Heart left ventricle (tissue), 16 donors: ENCODE results near the gene POC1A. TPM values are rescaled to one million over a fixed set of nuclear protein-coding genes. Genes with fewer than 3 reads are reported as not detected.

ENCODE experiments used
- ATAC-seq, 4 donors: fragments of 200-7000 bp; cut with Tn5 transposase; one replicate each; pipeline ENCODE4 v1.9.1; 2020 to 2022; ENCODE audit warnings: moderate library complexity in 4 of 4, mild to moderate bottlenecking in 3 of 4, moderate number of reproducible peaks in 1 of 4
- DNase-seq, 5 donors: peaks; one replicate each; pipeline ENCODE4 v3.0.0-alpha.2; 2020
- H3K27ac ChIP-seq, 12 donors: fragments of 200-600 bp; sonication (generic) in 4 of 12; one replicate each; pipeline versions ENCODE4 v1.5.0 to v1.8.0; 2016 to 2022; ENCODE audit warnings: mild to moderate bottlenecking in 2 of 12
- H3K27me3 ChIP-seq, 9 donors: fragments of 200-600 bp; sonication (generic) in 2 of 9; one replicate each; pipeline versions ENCODE4 v1.5.1 to v1.8.0; 2016 to 2022; ENCODE audit warnings: mild to moderate bottlenecking in 3 of 9
- H3K36me3 ChIP-seq, 9 donors: fragments of 200-600 bp; sonication (generic) in 2 of 9; one replicate each; pipeline versions ENCODE4 v1.5.0 to v1.8.0; 2018 to 2022; ENCODE audit warnings: mild to moderate bottlenecking in 2 of 9
- H3K4me1 ChIP-seq, 12 donors: fragments of 200-600 bp; sonication (generic) in 4 of 12; one replicate each; pipeline versions ENCODE4 v1.5.0 to v1.8.0; 2016 to 2022; ENCODE audit warnings: mild to moderate bottlenecking in 3 of 12
- H3K4me3 ChIP-seq, 12 donors: fragments of 200-600 bp; sonication (generic) in 4 of 12; one replicate each; pipeline versions ENCODE4 v1.5.0 to v1.8.0; 2017 to 2022; ENCODE audit warnings: mild to moderate bottlenecking in 9 of 12, moderate library complexity in 4 of 12
- H3K9me3 ChIP-seq, 12 donors: fragments of 200-600 bp; sonication (generic) in 4 of 12; one replicate each; pipeline versions ENCODE4 v1.5.0 to v1.8.0; 2016 to 2022; ENCODE audit warnings: mild to moderate bottlenecking in 1 of 12
- CTCF ChIP-seq, 12 donors: fragments of 200-600 bp; sonication (generic) in 4 of 12; IDR thresholded peaks; one replicate each; pipeline versions ENCODE4 v1.5.0 to v1.8.0; 2018 to 2022; ENCODE audit warnings: antibody characterized with exemption in 12 of 12, mild to moderate bottlenecking in 5 of 12
- POLR2A ChIP-seq, 2 donors: fragments of 450-650 bp; IDR thresholded peaks; one replicate each; pipeline ENCODE4 v1.6.1; 2017; ENCODE audit warnings: antibody characterized with exemption in 2 of 2, mild to moderate bottlenecking in 2 of 2, moderate library complexity in 2 of 2
- WGBS, 4 donors: extraction: QIAGEN DNeasy Blood & Tissue Kit in 2 of 4; methylation state at CpG; one replicate each; pipeline versions ENCODE4 v1.1.5 to v1.1.7; 2013 to 2018; 5-methylcytosine and 5-hydroxymethylcytosine counted together
- intact Hi-C, 10 donors: fragments of 100-400 bp; cut with DNase I; formaldehyde crosslinking; loops; one replicate each; pipeline versions ENCODE4 v1.11.1 to v1.14.2; 2022
- polyA plus RNA-seq, 2 donors: library from polyadenylated mRNA; stranded (reverse); fragments of 200-250 nt; gene quantifications; one replicate each; pipeline ENCODE4 v1.2.3, GENCODE V29; 2013
- total RNA-seq, 9 donors: library from RNA; depleted of rRNA in 2 of 9; stranded (reverse); fragments of >200 nt in 2 of 9; fragmentation: NEBNext Ultra II Directional in 3 of 9; extraction: Animal tissue kit (Norgen Biotek cat#: 25700) in 3 of 9; gene quantifications; one replicate each; pipeline versions ENCODE4 v1.1.0 to v1.2.4, GENCODE V29; 2016 to 2023
- donor health status: ischemic (EF 13 %, LVEDD 7.1; RV severe dilation, severe dysfunction).
- donor health status: healthy with polysubstance abuse.
- donor health status: DM: no; HTN: yes; CAD: no.
- donor health status: DM: no; HTN: no; CAD: no.
- donor health status: ischemic (EF 25% LVEDD 6.9; RV normal size, moderate dysfunction).
- donor health status: ischemic (EF 25% LVEDD 5.7; RV mildly dilated, moderate dysfunction).
- donor health status: healthy.
- donor health status: DM: yes; HTN: yes; CAD: no.
- donor health status: ischemic (EF 35%, LVEDD 5.7; RV mildly dilated, moderate dysfunction).
- donor health status: nonischemic (EF 11% LVEDD 7.7; RV severe dilation, severe dysfunction).
- donor health status: DM: yes; HTN: yes; CAD: no.
- donor health status: PGD.
- donor health status: ischemic (EF 29% LVEDD 5.4; RV normal size, mild dysfunction).
- donor health status: nonischemic (EF 23%, LVEDD 6.1; RV moderate dilation, normal function).

Gene POC1A
- total and polyA plus RNA-seq, 11 donors: 0.50 to 5.2 (median 1.4) TPM

DNA sequence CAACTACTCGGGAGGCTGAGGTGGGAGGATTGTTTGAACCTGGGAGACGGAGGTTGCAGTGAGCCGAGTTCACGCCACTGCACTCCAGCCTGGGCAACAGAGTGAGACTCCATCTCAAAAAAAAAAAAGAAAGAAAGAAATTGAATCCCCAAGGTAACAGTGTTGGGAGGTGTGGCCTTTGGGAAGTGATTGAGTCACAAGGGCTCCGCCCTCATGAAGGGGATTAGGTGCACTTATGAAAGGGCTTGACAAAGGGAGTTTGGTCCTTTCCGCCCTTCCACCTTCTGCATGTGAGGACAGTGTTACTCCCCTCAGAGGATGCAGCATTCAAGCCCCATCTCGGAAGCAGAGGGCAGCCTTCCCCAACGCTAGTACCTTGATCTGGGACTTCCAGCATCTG, 21.3 kb downstream of the POC1A start:
- no peak for DNase-seq
- ATAC-seq: no peak
- TF ChIP-seq POLR2A (IDR thresholded peaks at IDR 0.05): no peak
- TF ChIP-seq CTCF (IDR thresholded peaks at IDR 0.05): no peak
- 92 to 97% (median 96%) methylated on average over 8 of the region's 8 CpGs for WGBS, 4 donors
- H3K36me3 ChIP-seq: no peaks in the 10 kb centered on the region
- H3K4me1 ChIP-seq: peaks cover 0 to 25% (median 12%) of the 10 kb centered on the region in 12 donors
- no peaks in the 10 kb centered on the region for H3K9me3 ChIP-seq
- no peaks in the 10 kb centered on the region for H3K27me3 ChIP-seq
- no peak overlapping the region for H3K27ac ChIP-seq
- no peak overlapping the region for H3K4me3 ChIP-seq
- intact Hi-C loops: no loop called here

GRCh38 chr3:52132041-52132440, 22.2 kb downstream of the POC1A start:
- Histone ChIP-seq H3K27ac (no peak overlapping the region), H3K9me3 (no peaks in the 10 kb centered on the region), H3K4me1 (peaks cover 0 to 20% (median 11%) of the 10 kb centered on the region in 12 donors), H3K4me3 (no peak overlapping the region), H3K36me3 (no peaks in the 10 kb centered on the region), H3K27me3 (no peaks in the 10 kb centered on the region)
- intact Hi-C loops: no loop called here
- no peak for TF ChIP-seq POLR2A (IDR thresholded peaks at IDR 0.05)
- no peak for ATAC-seq
- WGBS, 4 donors: 73 to 88% (median 86%) methylated on average over 1 of the region's 1 CpG
- no peak for DNase-seq

DNA sequence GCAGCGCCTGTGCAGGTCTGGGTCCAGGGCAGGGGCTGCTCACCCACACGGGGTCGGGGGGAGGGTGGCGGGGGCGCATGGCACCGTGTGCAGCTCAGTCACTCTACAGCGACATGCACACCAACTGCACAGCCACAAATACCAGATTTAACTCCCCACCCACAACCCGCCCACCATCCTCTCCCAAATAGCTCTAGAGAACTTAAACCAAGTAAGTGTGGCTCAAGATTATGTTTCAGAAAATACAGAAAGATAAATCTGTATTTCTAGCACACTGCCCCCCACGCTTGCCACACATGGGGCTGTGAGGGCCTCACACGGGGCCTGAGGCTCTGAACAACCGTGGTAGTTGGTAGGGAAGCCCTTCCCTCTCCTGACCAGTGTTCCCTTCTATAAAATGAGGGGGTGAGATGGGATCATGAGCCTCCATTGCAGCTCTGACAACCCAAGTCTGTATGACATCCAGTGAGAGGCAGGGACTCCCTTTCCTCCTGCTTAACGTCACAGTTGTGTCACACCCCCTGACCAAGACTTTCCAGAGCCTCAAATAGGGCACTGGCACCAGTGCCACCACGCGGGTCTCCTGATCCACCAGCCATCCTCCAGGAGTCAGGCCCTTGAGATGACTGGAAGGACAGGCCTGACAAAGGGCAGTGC, 23.1 kb downstream of the POC1A start:
- TF ChIP-seq POLR2A (IDR thresholded peaks at IDR 0.05) (no peak), CTCF (IDR thresholded peaks at IDR 0.05) (no peak)
- no peak for ATAC-seq

DNA sequence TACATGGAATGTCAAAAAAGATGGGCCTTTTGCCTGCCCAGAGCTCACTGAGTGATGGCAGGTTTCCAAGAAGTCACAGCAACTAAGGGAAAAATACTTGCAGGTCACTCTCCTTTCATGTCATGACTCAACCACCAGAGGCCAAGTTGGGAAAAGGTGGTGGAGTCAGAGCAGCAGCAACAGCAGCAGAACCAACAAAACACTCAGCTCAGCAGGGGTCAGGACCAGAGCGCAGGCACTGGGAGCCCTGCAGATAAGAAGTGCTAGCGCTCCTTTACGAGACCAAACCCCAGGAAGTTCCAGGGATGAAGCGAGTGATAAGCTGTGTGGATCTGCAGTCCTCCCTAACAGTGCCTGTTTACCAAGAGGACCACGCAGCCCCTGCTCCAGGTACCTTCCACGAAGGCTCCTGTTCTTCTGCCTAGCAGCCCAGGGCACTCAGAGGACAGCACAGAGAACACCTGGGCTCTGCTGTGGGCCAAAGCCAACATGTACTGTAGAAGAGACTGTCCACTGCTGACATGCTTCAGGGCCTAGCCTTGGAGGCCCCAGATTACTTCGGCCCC, 26.0 kb downstream of the POC1A start:
- Histone ChIP-seq H3K9me3 (no peaks in the 10 kb centered on the region), H3K27ac (peak overlapping the region in 1 of 12 donors; percentile 19), H3K4me1 (peaks cover 0 to 11% (median 4%) of the 10 kb centered on the region in 12 donors), H3K27me3 (no peaks in the 10 kb centered on the region), H3K4me3 (no peak overlapping the region), H3K36me3 (peaks cover 0 to 1% (median 0%) of the 10 kb centered on the region in 9 donors)
- 64 to 69% (median 67%) methylated on average over 7 of the region's 7 CpGs for WGBS, 4 donors
- ATAC-seq: peak in 1 of 4 donors; percentile 30
- DNase-seq: peak in 1 of 5 donors; percentile 19
- intact Hi-C loops: no loop called here
- TF ChIP-seq CTCF (IDR thresholded peaks at IDR 0.05) (no peak), POLR2A (IDR thresholded peaks at IDR 0.05) (no peak)

More for the DNA sequence above, 23.1 kb downstream of the POC1A start:
- Histone ChIP-seq H3K4me3 (no peak overlapping the region), H3K27ac (no peak overlapping the region), H3K27me3 (no peaks in the 10 kb centered on the region), H3K9me3 (no peaks in the 10 kb centered on the region), H3K36me3 (no peaks in the 10 kb centered on the region), H3K4me1 (peaks cover 0 to 11% (median 4%) of the 10 kb centered on the region in 12 donors)
- no peak for DNase-seq
- intact Hi-C loops: no loop called here
- WGBS, 4 donors: 88 to 95% (median 89%) methylated on average over 13 to 14 of the region's 14 CpGs
